Endodermal cell (in vitro differentiated cells): ENCODE measurements around the gene AICDA. TPM values are rescaled to one million over a fixed set of nuclear protein-coding genes. Genes with fewer than 3 reads are reported as not detected.
A peak's percentile ranks its signal among the peaks of the same experiment; 100 is the strongest.
"Not testable (repeated sequence)": the region's sequence is repeated elsewhere in the genome, so short reads cannot be mapped to it uniquely, and the experiment has no call there.

Source experiments
- DNase-seq: peaks from one replicate; pipeline ENCODE4 v3.0.0-alpha.2; 2017
- H3K27ac ChIP-seq: 2 replicates; pipeline ENCODE4 v1.5.1; 2013; ENCODE audit warnings: mild to moderate bottlenecking, low read depth, low read length, moderate library complexity
- H3K27me3 ChIP-seq: 2 replicates; pipeline ENCODE4 v1.6.1; 2013; ENCODE audit warnings: mild to moderate bottlenecking, low read length, moderate library complexity; ENCODE audit not compliant: insufficient read depth, control insufficient read depth, poor library complexity, severe bottlenecking
- H3K36me3 ChIP-seq: 2 replicates; pipeline ENCODE4 v1.7.0; 2013; ENCODE audit warnings: mild to moderate bottlenecking, low read length, moderate library complexity; ENCODE audit not compliant: control insufficient read depth, insufficient read depth
- H3K4me1 ChIP-seq: one replicate; pipeline ENCODE4 v1.7.0; 2013; ENCODE audit warnings: low read length; ENCODE audit not compliant: control insufficient read depth, insufficient read depth
- H3K4me3 ChIP-seq: 2 replicates; pipeline ENCODE4 v1.5.1; 2013; ENCODE audit warnings: mild to moderate bottlenecking, low read length, moderate library complexity
- H3K9ac ChIP-seq: 2 replicates; pipeline ENCODE4 v1.6.1; 2013; ENCODE audit warnings: mild to moderate bottlenecking, low read length, moderate library complexity; ENCODE audit not compliant: poor library complexity, severe bottlenecking; ENCODE audit errors: extremely low read depth
- H3K9me3 ChIP-seq: 2 replicates; pipeline ENCODE4 v1.6.1; 2013; ENCODE audit warnings: mild to moderate bottlenecking, low read length, moderate library complexity; ENCODE audit not compliant: control insufficient read depth
- H3K27ac Mint-ChIP-seq: 2 replicates; pipeline ENCODE4 v1.8.0; 2020; ENCODE audit warnings: mixed read lengths
- H3K27me3 Mint-ChIP-seq: 2 replicates; pipeline ENCODE4 v1.8.0; 2021; ENCODE audit warnings: mild to moderate bottlenecking, mixed read lengths; ENCODE audit not compliant: insufficient read depth
- H3K36me3 Mint-ChIP-seq: 2 replicates; pipeline ENCODE4 v1.8.0; 2020; ENCODE audit warnings: low read depth, mixed read lengths
- H3K4me1 Mint-ChIP-seq: 2 replicates; pipeline ENCODE4 v1.8.0; 2020; ENCODE audit warnings: mixed read lengths
- H3K4me3 Mint-ChIP-seq: 2 replicates; pipeline ENCODE4 v1.8.0; 2020; ENCODE audit warnings: mild to moderate bottlenecking, moderate library complexity, mixed read lengths
- H3K9me3 Mint-ChIP-seq: 2 replicates; pipeline ENCODE4 v1.8.0; 2020; ENCODE audit warnings: mild to moderate bottlenecking, mixed read lengths
- CTCF ChIP-seq: fragments of 200-600 bp; sonication (generic); conservative IDR thresholded peaks from 2 replicates; pipeline ENCODE4 v1.5.0; 2021; ENCODE audit warnings: antibody characterized with exemption, mild to moderate bottlenecking
- WGBS, 2 experiments: methylation state at CpG; one replicate each; pipeline versions ENCODE4 v1.1.5 to v1.1.7; 2013; ENCODE audit warnings: missing lambda C conversion rate in 2 of 2, mixed read lengths in 1 of 2; ENCODE audit not compliant: insufficient coverage in 1 of 2, insufficient read length in 1 of 2; 5-methylcytosine and 5-hydroxymethylcytosine counted together
- total RNA-seq, 2 donors: library from RNA; stranded (reverse); fragmentation: NEBNext Ultra II Directional in 1 of 2; extraction: Animal tissue kit (Norgen Biotek cat#: 25700) in 1 of 2; gene quantifications; 2 replicates in 1 of 2; 3 replicates in 1 of 2; pipeline ENCODE4 v1.2.1, GENCODE V29; 2021

The AICDA gene
- total RNA-seq, 2 donors from 2014 or later, result not detected

- H3K9me3 Mint-ChIP-seq, H3K4me3 ChIP-seq, H3K27ac Mint-ChIP-seq, H3K27me3 Mint-ChIP-seq, H3K36me3 Mint-ChIP-seq, H3K9me3 ChIP-seq, H3K27ac ChIP-seq, H3K9ac ChIP-seq, H3K4me3 Mint-ChIP-seq, H3K27me3 ChIP-seq, H3K4me1 ChIP-seq, H3K36me3 ChIP-seq: not testable (repeated sequence)
- 93% methylated on average over 7 to 13 of the region's 13 CpGs for WGBS, 2 experiments
- peak; percentile 68 for DNase-seq
- peak; percentile 70 for TF ChIP-seq CTCF
- peaks cover 30% of the 10 kb centered on the region for H3K4me1 Mint-ChIP-seq
Observed at GRCh38 chr12:8584478-8584877, 28.2 kb downstream of the AICDA start.

GRCh38 chr12:8584004-8584403 is 28.7 kb downstream of the AICDA start:
- Histone ChIP-seq H3K4me3 (no peak overlapping the region), H3K27me3 (no peaks in the 10 kb centered on the region), H3K27ac (no peak overlapping the region), H3K36me3 (no peaks in the 10 kb centered on the region), H3K4me1 (peaks cover 6% of the 10 kb centered on the region), H3K9ac (no peak overlapping the region), H3K9me3 (no peaks in the 10 kb centered on the region)
- Mint-ChIP-seq H3K4me3 (no peak overlapping the region), H3K4me1 (peaks cover 30% of the 10 kb centered on the region), H3K27me3 (no peaks in the 10 kb centered on the region), H3K27ac (no peak overlapping the region), H3K36me3 (no peaks in the 10 kb centered on the region), H3K9me3 (peaks cover 2% of the 10 kb centered on the region)
- DNase-seq, result no peak
- TF ChIP-seq CTCF, result no peak
- 91 to 100% methylated on average over 3 to 6 of the region's 7 CpGs for WGBS, 2 experiments

DNA sequence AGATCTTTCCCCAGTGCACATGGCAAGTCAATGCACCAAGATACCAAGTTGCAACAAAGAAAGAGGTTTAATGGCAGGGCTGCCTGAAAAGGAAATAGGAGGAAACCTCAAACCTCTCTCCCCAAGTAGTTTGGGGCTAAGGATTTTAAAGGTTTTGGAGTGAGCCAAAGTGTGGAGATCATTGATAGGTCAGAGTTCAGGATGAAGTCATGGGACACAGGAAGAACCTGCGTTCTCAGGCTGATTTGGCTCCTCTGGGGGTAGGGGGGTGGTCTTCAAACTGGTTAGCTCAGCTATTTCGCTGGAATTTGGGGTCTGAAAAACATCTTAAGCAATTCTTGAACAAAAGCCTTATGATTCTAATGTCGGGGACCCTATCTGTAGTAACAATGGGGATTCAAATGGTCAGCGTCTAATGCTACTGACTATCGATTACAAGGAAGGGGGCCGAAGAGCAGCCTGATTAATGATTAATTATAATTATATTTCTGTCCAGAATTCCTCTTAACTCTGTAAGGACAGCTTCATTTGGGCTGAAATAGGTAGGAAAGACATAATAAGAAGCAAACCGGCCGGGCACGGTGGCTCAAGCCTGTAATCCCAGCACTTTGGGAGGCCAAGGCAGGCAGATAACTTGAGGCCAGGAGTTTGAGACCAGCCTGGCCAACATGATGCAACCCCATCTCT is 31.4 kb downstream of the AICDA start:
- Mint-ChIP-seq H3K9me3 (peaks cover 2% of the 10 kb centered on the region), H3K36me3 (no peaks in the 10 kb centered on the region), H3K27me3 (no peaks in the 10 kb centered on the region), H3K4me3 (no peak overlapping the region), H3K4me1 (peaks cover 15% of the 10 kb centered on the region), H3K27ac (peak overlapping the region; percentile 12)
- Histone ChIP-seq H3K27me3 (no peaks in the 10 kb centered on the region), H3K27ac (no peak overlapping the region), H3K4me3 (no peak overlapping the region), H3K4me1 (peaks cover 2% of the 10 kb centered on the region), H3K9me3 (no peaks in the 10 kb centered on the region), H3K9ac (no peak overlapping the region), H3K36me3 (no peaks in the 10 kb centered on the region)
- 79 to 100% methylated on average over 2 to 9 of the region's 9 CpGs for WGBS, 2 experiments
- no peak for TF ChIP-seq CTCF
- DNase-seq, result peak; percentile 37
